ENCODE results near the gene TMEM11. TPM values are rescaled to one million over a fixed set of nuclear protein-coding genes. Genes with fewer than 3 reads are reported as not detected.

The TMEM11 gene
- total and polyA plus RNA-seq, 2 of the 4 experiments (the other 2 are of a cell fraction), result 19.9 to 44.7 TPM

DNA sequence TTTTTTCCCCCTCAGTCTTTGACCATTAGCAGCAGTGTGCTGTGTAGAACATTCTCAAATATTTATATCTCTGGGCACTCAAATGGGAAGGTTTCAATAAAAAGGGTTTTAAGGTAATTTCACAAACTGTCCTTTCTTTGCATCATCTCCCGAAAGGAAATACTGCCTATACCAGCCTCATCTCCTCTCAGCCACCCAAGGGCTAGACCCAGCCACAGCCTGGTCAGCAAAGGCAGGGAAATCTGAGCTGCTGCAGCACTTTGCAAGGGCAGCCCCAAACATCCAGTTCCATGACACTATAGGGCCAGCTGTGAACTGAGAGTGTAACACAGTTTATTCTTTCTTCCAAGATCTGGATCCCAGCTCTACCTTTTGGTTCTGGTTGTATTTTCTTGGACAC, 28.9 kb downstream of the TMEM11 start:
- no peak overlapping the region for H3K23ac ChIP-seq (ENCODE audit: low read depth, low read length)
- no peak for ATAC-seq (ENCODE audit: low read depth)
- no peak overlapping the region for H2BK20ac ChIP-seq (ENCODE audit: low read depth, low read length)
- no peaks in the 10 kb centered on the region for H4K20me1 ChIP-seq (ENCODE audit: insufficient read depth, low read length)
- no peak overlapping the region for H3K14ac ChIP-seq (replicated peaks; ENCODE audit: low read depth, low read length)
- dilution Hi-C loops (cut with HindIII; ENCODE audit: low sequenced_read_pairs, unreplicated experiment), result no loop called here
- no peak overlapping the region for H3K4me2 ChIP-seq (ENCODE audit: low read depth, low read length)
- no peaks in the 10 kb centered on the region for H3K27me3 ChIP-seq (ENCODE audit: control insufficient read depth, insufficient read depth, low read length)
- H3K79me1 ChIP-seq (ENCODE audit: low read depth in 1 of 2, low read length in 2 of 2), result no peaks in the 10 kb centered on the region
- ChIA-PET POLR2A (ENCODE audit: unreplicated experiment) (no interaction called here), CTCF (interaction anchor here (0.6 to 1.0 kb wide), 2 partner anchors 9 to 240 kb away, joined by 4 read pairs; no protein-coding TSS in a partner anchor)
- H2AFZ ChIP-seq (replicated peaks; ENCODE audit: low read length, poor library complexity), result no peak overlapping the region
- no peak for DNase-seq
- H3K56ac ChIP-seq (ENCODE audit: extremely low read depth, insufficient read depth, low read length), result no peak overlapping the region
- in situ Hi-C loops (cut with MboI; ENCODE audit: low sequenced_read_pairs), result no loop called here
- H3K27ac ChIP-seq (ENCODE audit: insufficient read depth, low read length), result no peak overlapping the region
- H3K4me1 ChIP-seq (ENCODE audit: control insufficient read depth, insufficient read depth, low read length), result no peaks in the 10 kb centered on the region
- intact Hi-C loops (cut with micrococcal nuclease), result no loop called here
- no peak overlapping the region for H2AK9ac ChIP-seq (replicated peaks; ENCODE audit: low read depth, low read length, poor library complexity)
- H3K36me3 ChIP-seq (ENCODE audit: control insufficient read depth, insufficient read depth, low read length), result peaks cover 14% of the 10 kb centered on the region; the same call in 1 of the 2 replicates
- H2AK5ac ChIP-seq (ENCODE audit: low read depth, low read length), result no peak overlapping the region
- no peak overlapping the region for H3K9ac ChIP-seq (ENCODE audit: low read depth, low read length)
- no peak for TF ChIP-seq NFE2L2 (IDR thresholded peaks at IDR 0.05; ENCODE audit: low read depth, low read length)
- no peak for TF ChIP-seq RFX5 (IDR thresholded peaks at IDR 0.05; ENCODE audit: low read depth, low read length)
- TF ChIP-seq POLR2A (IDR thresholded peaks at IDR 0.05; ENCODE audit: low read depth, low read length), result no peak
- no peak for TF ChIP-seq FOS (IDR thresholded peaks at IDR 0.05; ENCODE audit: low read depth, low read length)
- WGBS, 2 experiments (ENCODE audit: extremely low coverage in 2 of 2, insufficient read length in 1 of 2), result 100% methylated on average over 1 of the region's 1 CpG; no CpG with 5 or more reads in 1 of the 2 experiments
- no peak overlapping the region for H2BK15ac ChIP-seq (ENCODE audit: low read depth, low read length)
- no peak overlapping the region for H3K4me3 ChIP-seq (ENCODE audit: insufficient read depth, low read depth, low read length)
- H4K91ac ChIP-seq (ENCODE audit: insufficient read depth, low read depth, low read length), result no peak overlapping the region
- no peak overlapping the region for H4K8ac ChIP-seq (ENCODE audit: low read depth in 2 of 2, low read length in 2 of 2)
- H2BK120ac ChIP-seq (ENCODE audit: low read depth, low read length), result no peak overlapping the region
- BruUV-seq (replicated peaks), result no TSS peak
- H3K9me3 ChIP-seq (ENCODE audit: control insufficient read depth, insufficient read depth, low read length), result no peaks in the 10 kb centered on the region
- H3K9me1 ChIP-seq (ENCODE audit: insufficient read depth, low read length), result peaks cover 10% of the 10 kb centered on the region; the same call in 1 of the 2 replicates
- H3K4ac ChIP-seq (ENCODE audit: low read depth, low read length), result no peak overlapping the region
- no peak overlapping the region for H2BK5ac ChIP-seq (ENCODE audit: low read depth, low read length, poor library complexity, severe bottlenecking)
- H4K5ac ChIP-seq (ENCODE audit: low read depth, low read length), result no peak overlapping the region
- no peak overlapping the region for H3K18ac ChIP-seq (ENCODE audit: low read depth, low read length)

Measured in IMR-90 (cell line).